GM23338 (cell line): Measurements from ENCODE around the gene UNC80. TPM values are rescaled to one million over a fixed set of nuclear protein-coding genes. Genes with fewer than 3 reads are reported as not detected.

Experiments used
- ATAC-seq: fragments of 200-7000 bp; cut with Tn5 transposase; 3 replicates; pipeline ENCODE4 v1.9.1; 2020
- DNase-seq: peaks from one replicate; pipeline ENCODE4 v3.0.0-alpha.2; 2015; ENCODE audit warnings: low spot score
- H2AFZ ChIP-seq: fragments of 200-600 bp; sonication (generic); 2 replicates; pipeline ENCODE4 v1.8.0; 2016; ENCODE audit warnings: antibody characterized with exemption, mild to moderate bottlenecking, moderate library complexity
- H3F3A ChIP-seq: fragments of 200-600 bp; sonication (generic); replicated peaks from 2 replicates; pipeline ENCODE4 v1.8.0; 2017; ENCODE audit warnings: antibody characterized with exemption, mixed run types, low read depth
- H3K27ac ChIP-seq: fragments of 200-600 bp; sonication (generic); 2 replicates; pipeline ENCODE4 v1.6.1; 2016; ENCODE audit warnings: low read depth
- H3K27me3 ChIP-seq: fragments of 200-600 bp; sonication (generic); 2 replicates; pipeline ENCODE4 v1.8.0; 2016; ENCODE audit warnings: mild to moderate bottlenecking, mixed run types, moderate library complexity; ENCODE audit not compliant: insufficient read depth
- H3K36me3 ChIP-seq: fragments of 200-600 bp; sonication (generic); 2 replicates; pipeline ENCODE4 v1.8.0; 2016; ENCODE audit warnings: mild to moderate bottlenecking; ENCODE audit not compliant: insufficient read depth
- H3K4me1 ChIP-seq: fragments of 200-600 bp; sonication (generic); 2 replicates; pipeline ENCODE4 v1.8.0; 2016; ENCODE audit warnings: mild to moderate bottlenecking, moderate library complexity; ENCODE audit not compliant: insufficient read depth
- H3K4me2 ChIP-seq: fragments of 200-600 bp; sonication (generic); 2 replicates; pipeline ENCODE4 v1.7.1; 2017; ENCODE audit warnings: mixed run types
- H3K4me3 ChIP-seq: fragments of 200-600 bp; sonication (generic); 2 replicates; pipeline ENCODE4 v1.6.1; 2016; ENCODE audit warnings: mixed run types
- H3K79me2 ChIP-seq: fragments of 200-600 bp; sonication (generic); replicated peaks from 2 replicates; pipeline ENCODE4 v1.8.0; 2017; ENCODE audit warnings: mild to moderate bottlenecking; ENCODE audit not compliant: insufficient read depth
- H3K9me2 ChIP-seq: fragments of 200-600 bp; sonication (generic); 2 replicates; pipeline ENCODE4 v1.8.0; 2017; ENCODE audit not compliant: insufficient read depth
- H4K20me1 ChIP-seq: fragments of 200-600 bp; sonication (generic); replicated peaks from 2 replicates; pipeline ENCODE4 v1.8.0; 2017; ENCODE audit warnings: mild to moderate bottlenecking; ENCODE audit not compliant: insufficient read depth
- H3K27ac Mint-ChIP-seq: 2 replicates; pipeline ENCODE4 v1.8.0; 2020; ENCODE audit warnings: inconsistent platforms, mild to moderate bottlenecking, moderate library complexity, mixed read lengths
- H3K27me3 Mint-ChIP-seq: 3 replicates; pipeline ENCODE4 v1.8.0; 2022; ENCODE audit warnings: low read depth, mild to moderate bottlenecking, moderate library complexity, mixed read lengths, inconsistent platforms; ENCODE audit not compliant: insufficient read depth, poor library complexity
- H3K36me3 Mint-ChIP-seq: 3 replicates; pipeline ENCODE4 v1.8.0; 2021; ENCODE audit warnings: low read depth, mild to moderate bottlenecking, inconsistent platforms, moderate library complexity, mixed read lengths
- H3K4me1 Mint-ChIP-seq: 3 replicates; pipeline ENCODE4 v1.8.0; 2020; ENCODE audit warnings: mild to moderate bottlenecking, inconsistent platforms, mixed read lengths
- H3K4me3 Mint-ChIP-seq: 3 replicates; pipeline ENCODE4 v1.8.0; 2021; ENCODE audit warnings: moderate library complexity, mild to moderate bottlenecking, inconsistent platforms, mixed read lengths
- H3K9me3 Mint-ChIP-seq: 3 replicates; pipeline ENCODE4 v1.8.0; 2020; ENCODE audit warnings: moderate library complexity, mild to moderate bottlenecking, inconsistent platforms, mixed read lengths
- CREB1 ChIP-seq: fragments of 250-450 bp; sonication (Bioruptor Pico); IDR thresholded peaks from 2 replicates; pipeline ENCODE4 v1.5.0; 2020; ENCODE audit warnings: low read depth, mild to moderate bottlenecking, moderate library complexity
- CTCF ChIP-seq, 2 experiments: fragments of 200-600 bp in 1 of 2; sonication (generic) in 1 of 2; conservative IDR thresholded peaks; 2 replicates each; pipeline versions ENCODE4 v1.5.1 to v1.6.1; 2016 to 2017; ENCODE audit warnings: antibody characterized with exemption in 2 of 2, low read depth in 2 of 2, mild to moderate bottlenecking in 2 of 2, moderate library complexity in 1 of 2
- ETS1 ChIP-seq: IDR thresholded peaks from 2 replicates; pipeline ENCODE4 v1.6.1; 2016; ENCODE audit warnings: antibody characterized with exemption
- EZH2 ChIP-seq: fragments of 200-600 bp; sonication (generic); IDR thresholded peaks from one replicate; pipeline ENCODE4 v1.8.0; 2017; ENCODE audit warnings: antibody characterized with exemption, mild to moderate bottlenecking, low read depth; ENCODE audit not compliant: unreplicated experiment
- EZH2phosphoT487 ChIP-seq: fragments of 200-600 bp; sonication (generic); IDR thresholded peaks from one replicate; pipeline ENCODE4 v1.8.1; 2018; ENCODE audit warnings: antibody characterized with exemption; ENCODE audit not compliant: unreplicated experiment
- JUNB ChIP-seq: IDR thresholded peaks from one replicate; pipeline ENCODE4 v1.6.1; 2016; ENCODE audit warnings: antibody characterized with exemption; ENCODE audit not compliant: unreplicated experiment
- NANOG ChIP-seq: IDR thresholded peaks from 2 replicates; pipeline ENCODE4 v1.6.1; 2016; ENCODE audit warnings: antibody characterized with exemption, borderline replicate concordance
- POLR2AphosphoS5 ChIP-seq: IDR thresholded peaks from 2 replicates; pipeline ENCODE4 v1.6.1; 2016; ENCODE audit warnings: antibody characterized with exemption, low read depth
- REST ChIP-seq: IDR thresholded peaks from one replicate; pipeline ENCODE4 v1.6.1; 2018; ENCODE audit warnings: antibody characterized with exemption; ENCODE audit not compliant: unreplicated experiment
- STAT1 ChIP-seq: IDR thresholded peaks from one replicate; pipeline ENCODE4 v1.6.1; 2016; ENCODE audit warnings: antibody characterized with exemption; ENCODE audit not compliant: unreplicated experiment
- ZNF114 ChIP-seq: fragments of 250-450 bp; sonication (Bioruptor Pico); IDR thresholded peaks from 2 replicates; pipeline ENCODE4 v1.5.0; 2020; ENCODE audit warnings: mild to moderate bottlenecking, moderate library complexity
- ZNF331 ChIP-seq: fragments of 250-450 bp; sonication (Bioruptor Pico); IDR thresholded peaks from 2 replicates; pipeline ENCODE4 v1.5.0; 2020; ENCODE audit warnings: low read depth, mild to moderate bottlenecking, moderate library complexity
- ZNF462 ChIP-seq: fragments of 250-450 bp; sonication (Bioruptor Pico); IDR thresholded peaks from 2 replicates; pipeline ENCODE4 v1.5.0; 2020; ENCODE audit warnings: mild to moderate bottlenecking, moderate library complexity
- polyA plus RNA-seq: library from polyadenylated mRNA; unstranded; fragments of >200 nt; fragmentation: Nextera tagmentation; extraction: Ambion mirVana; gene quantifications from 2 replicates; pipeline ENCODE4 v1.2.1, GENCODE V29; 2016
- total RNA-seq: library from RNA; depleted of rRNA; stranded (reverse); fragments of >200 nt; shearing (Covaris generic); gene quantifications from 2 replicates; pipeline ENCODE4 v1.2.3, GENCODE V29; 2014

The UNC80 gene
- total and polyA plus RNA-seq, 2 experiments from 2014 or later = 0.11 to 1.5 TPM

GRCh38 chr2:210009896-210010295 is 238.3 kb downstream of the UNC80 start:
- TF ChIP-seq CTCF (conservative IDR thresholded peaks at IDR 0.05; ENCODE audit: low read depth in 2 of 2) (no peak), ZNF114 (no peak), POLR2AphosphoS5 (no peak), JUNB (no peak), EZH2 (no peak), NANOG (no peak), CREB1 (CRISPR knock-in tag) (no peak), ZNF462 (CRISPR knock-in tag) (no peak), ETS1 (no peak), STAT1 (no peak), ZNF331 (CRISPR knock-in tag) (no peak), REST (no peak), EZH2phosphoT487 (no peak)
- H4K20me1 ChIP-seq = peaks cover 54% of the 10 kb centered on the region

More at GRCh38 chr2:210009896-210010295, 238.3 kb downstream of the UNC80 start:
- no peaks in the 10 kb centered on the region; the same call in 1 of the 2 replicates for H3K36me3 ChIP-seq
- Mint-ChIP-seq H3K4me1 (peaks cover 4% of the 10 kb centered on the region; the same call in 2 of the 3 replicates), H3K4me3 (no peak overlapping the region), H3K27ac (no peak overlapping the region), H3K36me3 (peaks cover 45% of the 10 kb centered on the region), H3K27me3 (no peaks in the 10 kb centered on the region), H3K9me3 (no peaks in the 10 kb centered on the region)
- H3K27me3 ChIP-seq = no peaks in the 10 kb centered on the region
- H3K4me2 ChIP-seq = no peak overlapping the region
- no peak overlapping the region for H3K4me3 ChIP-seq
- H3F3A ChIP-seq = no peaks in the 10 kb centered on the region
- ATAC-seq (no peak), DNase-seq (no peak)
- H3K9me2 ChIP-seq = no peaks in the 10 kb centered on the region
- no peak overlapping the region for H2AFZ ChIP-seq
- H3K4me1 ChIP-seq = no peaks in the 10 kb centered on the region
- H3K79me2 ChIP-seq = peaks cover 100% of the 10 kb centered on the region
- no peak overlapping the region for H3K27ac ChIP-seq
